RPMI8226 (cell line): ENCODE measurements around the gene USF3.

Experiments
- DNase-seq: peaks from one replicate; pipeline ENCODE4 v3.0.0-alpha.2; 2015

The USF3 gene, protein sequence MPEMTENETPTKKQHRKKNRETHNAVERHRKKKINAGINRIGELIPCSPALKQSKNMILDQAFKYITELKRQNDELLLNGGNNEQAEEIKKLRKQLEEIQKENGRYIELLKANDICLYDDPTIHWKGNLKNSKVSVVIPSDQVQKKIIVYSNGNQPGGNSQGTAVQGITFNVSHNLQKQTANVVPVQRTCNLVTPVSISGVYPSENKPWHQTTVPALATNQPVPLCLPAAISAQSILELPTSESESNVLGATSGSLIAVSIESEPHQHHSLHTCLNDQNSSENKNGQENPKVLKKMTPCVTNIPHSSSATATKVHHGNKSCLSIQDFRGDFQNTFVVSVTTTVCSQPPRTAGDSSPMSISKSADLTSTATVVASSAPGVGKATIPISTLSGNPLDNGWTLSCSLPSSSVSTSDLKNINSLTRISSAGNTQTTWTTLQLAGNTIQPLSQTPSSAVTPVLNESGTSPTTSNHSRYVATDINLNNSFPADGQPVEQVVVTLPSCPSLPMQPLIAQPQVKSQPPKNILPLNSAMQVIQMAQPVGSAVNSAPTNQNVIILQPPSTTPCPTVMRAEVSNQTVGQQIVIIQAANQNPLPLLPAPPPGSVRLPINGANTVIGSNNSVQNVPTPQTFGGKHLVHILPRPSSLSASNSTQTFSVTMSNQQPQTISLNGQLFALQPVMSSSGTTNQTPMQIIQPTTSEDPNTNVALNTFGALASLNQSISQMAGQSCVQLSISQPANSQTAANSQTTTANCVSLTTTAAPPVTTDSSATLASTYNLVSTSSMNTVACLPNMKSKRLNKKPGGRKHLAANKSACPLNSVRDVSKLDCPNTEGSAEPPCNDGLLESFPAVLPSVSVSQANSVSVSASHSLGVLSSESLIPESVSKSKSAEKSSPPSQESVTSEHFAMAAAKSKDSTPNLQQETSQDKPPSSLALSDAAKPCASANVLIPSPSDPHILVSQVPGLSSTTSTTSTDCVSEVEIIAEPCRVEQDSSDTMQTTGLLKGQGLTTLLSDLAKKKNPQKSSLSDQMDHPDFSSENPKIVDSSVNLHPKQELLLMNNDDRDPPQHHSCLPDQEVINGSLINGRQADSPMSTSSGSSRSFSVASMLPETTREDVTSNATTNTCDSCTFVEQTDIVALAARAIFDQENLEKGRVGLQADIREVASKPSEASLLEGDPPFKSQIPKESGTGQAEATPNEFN (N-terminal part only)

DNA sequence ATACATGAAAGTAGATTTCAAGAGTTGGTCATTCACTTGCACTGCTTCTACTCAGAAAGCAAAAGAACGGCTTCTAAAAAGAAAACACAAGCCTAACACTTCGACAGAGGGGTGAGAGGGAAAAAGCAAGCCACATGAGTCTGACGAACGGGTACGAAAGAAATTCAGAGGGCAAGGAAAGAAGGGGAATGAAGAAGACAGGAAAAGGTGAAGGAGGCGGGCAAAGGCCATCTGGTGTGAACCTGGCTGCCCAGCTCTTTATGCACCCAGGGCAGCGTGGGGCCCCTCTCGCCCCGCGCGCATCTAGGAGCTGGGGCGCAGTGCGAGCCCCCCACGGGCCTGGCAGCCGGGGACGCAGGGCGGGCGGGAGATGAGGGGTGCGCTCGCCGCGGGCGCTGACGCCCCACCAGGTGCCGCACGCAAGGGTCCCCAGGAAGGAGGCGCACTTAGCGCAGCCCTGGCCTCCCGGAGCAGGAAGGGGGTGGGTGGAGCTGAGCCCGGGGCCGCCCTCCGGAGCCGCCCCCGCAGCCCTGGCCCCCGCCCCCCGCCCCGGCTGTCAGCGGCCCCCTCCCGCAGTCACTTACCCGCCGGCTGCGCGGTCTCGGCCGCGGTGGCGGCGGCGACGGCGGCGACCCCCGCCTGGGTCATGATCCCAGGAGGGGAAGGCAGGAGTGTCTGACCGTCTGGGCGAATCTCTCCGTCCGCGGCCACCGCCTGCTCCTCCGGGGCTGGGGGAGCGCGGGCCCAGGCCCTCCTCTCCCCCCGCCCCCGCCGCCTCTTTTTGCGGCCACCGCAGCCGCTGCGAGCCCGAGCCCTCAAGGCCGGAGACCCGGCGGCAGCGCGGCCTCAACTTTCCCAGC lies at the start of gene USF3:
Gene USF3 (minus strand): TSS at position 857 of the 860 bp plus-strand sequence. CDS start 21,764 bp downstream, outside the sequence.
- DNase-seq: peak; percentile 84

DNA sequence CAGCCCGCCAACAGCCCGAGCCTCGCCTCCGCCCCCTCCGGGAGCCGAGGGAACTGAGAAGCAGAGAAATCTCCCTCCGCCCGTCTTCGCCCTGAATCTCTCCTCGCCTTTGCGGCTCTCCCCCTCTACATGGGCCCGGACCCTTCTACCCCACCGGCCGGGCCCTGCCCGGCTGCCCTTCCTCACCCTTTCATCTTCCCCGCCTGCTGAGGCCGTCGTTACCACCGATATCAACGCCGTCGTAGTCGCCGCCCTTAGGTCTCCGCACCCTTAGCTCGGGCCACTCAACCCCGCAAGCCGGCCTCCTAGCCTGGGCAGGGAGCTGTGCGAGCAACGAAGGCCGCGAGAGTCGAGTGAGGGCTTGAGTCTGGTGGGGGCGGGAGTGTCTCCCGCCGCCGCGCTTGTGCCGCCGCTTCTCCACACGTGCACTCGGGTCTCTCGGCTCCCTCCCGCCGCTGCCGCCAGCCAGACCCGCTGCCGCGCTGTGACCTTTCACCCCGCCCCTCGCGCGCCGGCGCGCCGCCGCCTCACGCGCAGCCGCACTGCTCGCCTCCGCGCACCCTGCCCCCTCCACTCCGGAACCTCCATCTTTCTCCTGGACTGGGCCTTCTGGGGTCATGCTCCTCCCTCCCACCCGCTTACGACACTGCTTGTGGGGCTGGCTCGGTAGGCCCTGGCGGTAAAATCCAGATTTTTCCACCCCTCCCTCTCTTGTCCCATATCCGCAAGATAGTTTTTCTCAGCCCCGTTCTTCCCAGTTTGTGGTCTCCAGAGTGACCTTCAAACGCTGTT lies 49.5 kb upstream of the USF3 start, which contains the start of gene NAA50:
Gene NAA50 (minus strand): TSS at position 494 of the 792 bp plus-strand sequence. CDS start 300 bp downstream, at position 194.
- DNase-seq: peak; percentile 93

DNA sequence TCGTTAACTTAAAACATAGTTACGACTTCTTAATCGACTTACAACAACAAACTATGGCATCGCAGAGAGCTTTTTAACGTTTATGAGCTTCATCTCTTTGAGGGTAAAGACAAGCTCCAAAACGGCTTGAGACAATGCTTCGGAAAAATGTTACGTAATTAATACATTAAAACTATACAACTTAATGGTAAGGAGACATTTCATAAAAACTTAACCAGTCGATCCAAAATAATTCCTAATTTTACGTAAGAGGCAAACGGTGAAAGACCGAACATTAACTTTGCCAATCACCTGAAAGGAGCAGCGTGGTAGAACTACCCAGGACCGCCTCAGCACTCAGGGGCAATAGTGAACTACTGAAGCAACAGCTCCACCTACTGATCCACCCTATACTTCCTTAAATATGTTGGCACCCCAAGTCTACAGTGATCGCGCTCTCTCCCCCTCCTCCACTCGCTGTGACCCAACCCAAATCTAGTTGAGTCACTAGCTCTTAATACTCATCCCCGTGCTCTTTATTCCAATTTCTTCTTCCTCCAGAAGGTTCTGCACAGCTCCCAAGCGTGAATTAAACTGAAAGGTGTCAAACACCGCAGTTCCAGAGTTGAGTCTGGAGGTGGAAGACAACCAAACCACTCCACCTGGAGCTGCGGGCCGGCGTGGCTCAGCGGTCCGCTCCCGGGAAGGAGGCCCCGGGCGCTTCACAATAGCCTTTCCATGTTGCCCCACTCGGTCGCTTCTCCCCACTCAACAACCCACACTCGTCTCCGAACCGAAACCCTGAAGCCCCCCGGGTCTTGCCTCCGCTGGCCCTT lies 48.7 kb upstream of the USF3 start:
- peak; percentile 88 for DNase-seq

DNA sequence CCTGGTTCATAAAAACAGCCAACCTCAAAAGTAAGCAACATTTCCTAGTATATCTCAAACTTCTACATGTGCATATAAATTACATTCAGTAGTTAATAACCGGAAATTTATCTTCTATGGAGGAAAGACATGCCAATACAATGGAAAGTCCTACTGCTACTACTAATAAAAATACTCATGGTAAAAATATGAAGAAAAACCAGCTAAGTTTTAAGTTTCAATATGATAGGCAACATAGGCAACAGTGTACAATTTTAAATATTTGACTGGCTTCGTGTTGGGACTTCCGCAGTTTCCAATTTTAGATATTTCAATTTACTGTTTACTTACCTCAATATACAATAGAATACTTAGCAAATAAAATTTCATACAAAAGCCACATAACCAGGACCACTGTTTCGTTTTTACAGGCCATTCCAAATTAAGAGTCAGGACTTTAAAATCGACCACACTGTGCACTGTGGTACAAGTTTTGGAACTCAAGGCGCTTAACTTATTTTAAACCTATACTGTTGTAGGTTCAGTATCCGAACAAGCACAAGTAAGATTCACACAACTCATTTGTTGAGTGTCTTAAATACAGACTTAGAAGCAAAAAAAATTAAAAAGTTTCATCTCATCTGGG lies 46.7 kb upstream of the USF3 start:
- no peak for DNase-seq

DNA sequence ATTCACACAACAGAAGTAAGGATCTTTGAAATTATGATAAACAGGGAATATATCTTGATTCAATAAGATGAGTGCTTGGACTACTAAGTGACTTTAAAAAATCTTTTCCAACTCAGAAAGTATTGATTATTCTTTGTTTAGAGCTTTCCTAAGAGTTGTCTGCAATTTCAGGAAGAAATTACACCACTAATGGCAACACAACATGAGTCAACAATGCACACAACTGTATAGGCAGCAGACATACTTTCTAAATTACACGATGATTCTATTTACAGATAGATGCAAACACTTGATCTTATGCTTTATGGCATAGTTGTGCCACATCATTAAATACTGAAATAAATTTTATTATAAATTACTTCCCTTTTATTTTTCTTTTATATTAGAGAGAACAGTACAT lies 45.2 kb upstream of the USF3 start:
- DNase-seq: no peak

DNA sequence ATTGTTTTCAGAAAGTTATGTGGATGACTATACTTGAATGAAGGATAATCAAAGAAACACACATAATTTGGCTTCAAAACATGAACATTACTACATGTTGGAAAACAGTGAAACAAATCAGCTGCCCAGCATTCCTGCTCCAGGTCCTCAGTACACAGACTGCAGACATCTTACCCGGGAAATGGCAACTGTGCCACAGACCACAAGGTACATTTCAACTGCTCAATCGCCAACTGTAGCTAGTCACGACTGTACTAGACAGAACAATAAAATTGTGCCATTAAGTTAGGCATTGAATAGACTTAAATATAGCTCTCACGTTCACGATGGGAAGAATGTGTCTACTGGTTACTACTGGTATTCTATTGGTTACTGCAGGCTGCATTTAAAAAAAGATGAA lies 44.6 kb upstream of the USF3 start:
- no peak for DNase-seq

DNA sequence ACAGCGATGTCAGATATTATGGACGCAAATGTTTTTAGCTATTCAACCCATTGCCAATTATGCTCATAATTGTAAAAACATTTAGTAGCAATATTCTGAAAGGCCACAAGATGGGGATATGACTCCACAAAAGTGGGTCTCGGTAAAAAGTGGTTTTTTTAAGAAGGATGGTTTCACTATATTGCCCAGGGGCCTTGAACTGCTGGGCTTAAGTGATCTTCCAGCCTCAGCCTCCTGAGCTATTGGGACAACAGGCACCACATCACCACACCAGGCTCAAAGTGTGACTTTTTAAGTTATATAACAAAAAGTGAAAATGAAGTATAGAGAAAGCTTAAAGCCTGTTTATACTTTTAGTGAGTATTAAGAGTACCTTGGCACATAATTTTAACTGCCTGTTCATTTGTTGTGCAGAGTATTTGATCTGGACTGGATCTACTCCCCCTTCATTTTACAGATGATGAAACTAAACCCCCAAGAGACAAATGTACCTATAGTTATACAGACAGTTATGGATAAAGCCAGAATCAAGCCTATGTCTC lies 40.2 kb upstream of the USF3 start:
- peak; percentile 69 for DNase-seq

DNA sequence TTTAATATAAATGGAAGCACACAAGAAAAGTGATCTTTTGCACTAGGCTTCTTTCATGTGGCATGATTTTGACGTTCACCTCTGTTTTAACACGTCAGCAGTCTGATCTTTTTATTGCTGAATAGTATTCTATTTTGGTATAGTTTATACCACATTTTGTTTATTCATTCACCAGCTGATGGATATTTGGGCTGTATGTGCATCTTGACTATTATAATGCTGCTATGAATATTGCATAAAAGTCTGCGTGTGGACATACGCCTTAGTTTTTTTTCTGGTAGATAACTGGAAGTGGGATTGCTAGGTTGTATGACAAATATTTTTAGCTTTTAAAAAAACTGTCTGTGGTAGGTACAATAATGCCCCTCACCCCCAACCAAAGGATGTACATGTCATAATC lies 35.3 kb upstream of the USF3 start:
- no peak for DNase-seq

DNA sequence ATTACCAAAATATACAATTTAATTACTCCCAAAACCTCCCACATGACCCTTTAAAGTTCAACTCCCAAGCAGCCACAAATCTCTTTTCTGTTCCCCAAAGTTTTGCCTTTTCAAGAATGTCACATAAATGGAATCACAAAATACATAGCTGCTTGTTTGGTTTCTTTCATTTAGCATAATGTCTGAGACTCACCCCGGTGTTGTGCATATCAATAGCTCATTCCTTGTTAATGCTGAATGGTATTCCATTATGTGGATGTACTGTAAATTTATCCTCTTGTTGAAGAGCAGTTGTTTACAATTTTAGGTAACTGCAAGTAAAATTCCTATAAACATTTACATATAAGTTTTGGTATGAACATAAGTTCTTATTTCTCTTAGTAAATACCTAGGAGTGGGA lies 34.1 kb upstream of the USF3 start:
- no peak for DNase-seq

DNA sequence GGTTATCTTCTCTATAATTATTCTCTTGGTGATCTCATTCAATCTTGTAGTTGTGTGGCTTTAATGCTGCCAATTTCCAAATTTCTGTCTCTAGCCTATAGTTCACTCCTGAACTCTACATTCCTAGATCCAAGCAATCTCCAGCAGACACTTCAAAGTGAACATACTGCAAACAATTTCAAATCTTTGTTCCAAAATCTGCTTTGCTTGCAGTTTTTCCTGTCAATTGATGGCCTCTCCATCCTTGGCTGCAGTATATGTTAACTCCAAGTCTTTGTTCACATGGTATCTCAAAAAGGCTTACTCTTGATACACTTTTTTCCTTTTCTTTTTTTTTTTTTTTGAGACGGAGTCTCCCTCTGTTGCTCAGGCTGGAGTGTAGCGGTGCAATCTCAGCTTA lies 32.2 kb upstream of the USF3 start:
- DNase-seq: no peak

DNA sequence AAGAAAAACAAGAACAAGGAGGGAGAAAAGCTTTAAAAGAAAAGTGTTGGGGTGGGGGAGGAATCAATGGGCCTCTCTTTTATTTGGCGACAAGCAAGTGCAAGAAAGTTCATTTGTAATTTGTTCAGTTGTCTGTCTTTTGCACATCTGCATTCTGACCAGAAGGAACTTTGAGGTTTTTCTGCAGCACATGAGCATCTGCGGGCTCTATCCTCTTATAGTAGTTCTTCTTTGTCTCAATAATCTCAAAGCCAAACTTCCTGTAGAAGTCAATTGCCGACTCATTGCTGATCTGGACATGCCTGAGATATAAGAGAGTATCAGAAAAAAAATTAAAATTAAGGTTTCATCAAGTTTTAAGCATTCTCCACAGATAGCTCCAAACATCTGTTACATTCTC lies 25.2 kb upstream of the USF3 start:
- DNase-seq: no peak

DNA sequence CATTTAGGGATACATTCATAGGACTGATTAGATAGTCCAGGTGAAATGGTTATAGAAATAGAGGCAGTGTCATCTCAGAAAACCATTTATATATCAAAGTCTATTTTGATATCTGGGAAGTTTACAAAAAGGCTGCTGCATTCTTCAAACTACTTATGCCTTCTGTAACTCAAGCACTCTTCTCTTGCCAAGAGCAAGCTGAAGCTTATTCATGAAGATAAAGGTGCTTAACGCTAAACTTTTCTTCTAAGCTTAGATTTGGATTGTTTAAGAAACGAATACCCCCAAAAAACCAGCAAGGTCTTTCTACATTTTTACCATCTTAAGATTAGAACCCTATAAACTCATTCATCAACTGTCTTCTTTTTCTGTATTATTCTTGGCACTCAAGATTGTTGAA lies 23.3 kb upstream of the USF3 start:
- no peak for DNase-seq

DNA sequence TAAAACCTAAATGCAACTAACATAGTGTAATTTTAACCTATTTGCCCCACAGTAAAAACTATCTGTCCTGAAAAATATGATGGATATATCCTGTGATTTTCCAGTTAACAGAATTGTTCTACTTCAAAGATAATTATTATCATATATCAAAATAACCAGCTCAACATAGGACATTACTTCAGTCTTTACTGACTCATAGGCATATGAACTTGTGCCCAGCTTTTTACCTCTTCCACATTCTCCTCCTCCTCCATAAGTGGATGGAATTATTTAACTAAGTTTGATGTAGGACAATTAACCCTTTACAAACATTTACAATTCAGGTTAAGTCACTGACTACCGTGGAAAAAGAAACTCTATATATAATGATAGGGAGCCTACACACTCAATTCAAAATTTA lies 22.9 kb upstream of the USF3 start:
- DNase-seq: no peak

DNA sequence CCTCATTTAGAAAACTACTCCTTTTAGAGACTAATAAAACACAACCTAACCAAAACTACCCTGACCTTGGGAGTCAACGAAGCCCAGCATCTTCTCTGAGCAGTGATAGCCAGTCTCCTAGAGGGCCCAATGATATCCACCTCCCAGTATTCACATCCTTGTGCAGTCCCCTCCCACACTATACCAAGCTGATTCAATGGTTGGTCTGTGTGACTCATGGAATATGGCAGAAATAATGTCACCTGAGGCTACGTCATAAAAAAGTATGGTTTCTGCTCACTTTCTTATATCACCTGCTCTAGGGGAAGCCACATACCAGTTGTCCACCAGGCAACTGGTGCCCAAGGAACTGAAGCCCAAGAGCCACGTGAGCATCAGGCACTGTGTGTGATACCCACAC lies 21.4 kb upstream of the USF3 start:
- DNase-seq: no peak

DNA sequence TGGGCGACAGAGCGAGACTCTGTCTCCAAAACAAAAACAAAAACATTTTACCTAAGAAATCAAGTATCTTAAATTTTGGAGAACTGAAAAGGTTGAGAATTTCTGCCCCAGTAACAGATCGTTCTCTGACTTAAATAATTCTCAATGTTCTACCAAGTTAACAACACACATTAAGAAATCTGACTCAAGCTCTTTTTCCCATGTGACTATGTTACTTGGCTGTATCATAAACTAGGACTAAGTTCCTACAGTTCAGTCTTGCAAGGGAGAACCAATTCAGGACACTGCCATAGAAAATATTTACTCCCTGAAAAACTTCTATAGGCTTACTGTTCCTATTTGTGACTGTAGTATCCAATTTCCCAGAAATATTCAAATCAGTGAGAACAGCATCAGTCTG lies 20.9 kb upstream of the USF3 start:
- no peak for DNase-seq

DNA sequence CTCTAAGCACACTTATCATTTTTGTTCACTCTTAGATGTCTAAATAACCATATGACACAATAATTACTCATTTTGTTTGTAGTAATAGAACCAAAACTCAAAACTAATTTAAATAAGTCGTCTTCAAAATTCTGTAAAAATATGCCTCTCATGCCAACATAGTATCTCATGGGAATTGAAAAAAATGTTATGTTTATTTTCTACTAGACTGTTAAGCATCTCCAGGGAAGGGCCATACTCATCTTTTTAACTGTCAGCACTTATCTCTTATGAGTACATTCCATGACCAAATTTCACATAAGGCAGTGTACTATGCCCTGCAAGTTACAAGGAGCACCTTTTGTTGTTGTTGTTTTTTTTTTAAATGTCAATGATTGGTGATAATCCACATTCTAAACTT lies 18.3 kb upstream of the USF3 start:
- DNase-seq: no peak

DNA sequence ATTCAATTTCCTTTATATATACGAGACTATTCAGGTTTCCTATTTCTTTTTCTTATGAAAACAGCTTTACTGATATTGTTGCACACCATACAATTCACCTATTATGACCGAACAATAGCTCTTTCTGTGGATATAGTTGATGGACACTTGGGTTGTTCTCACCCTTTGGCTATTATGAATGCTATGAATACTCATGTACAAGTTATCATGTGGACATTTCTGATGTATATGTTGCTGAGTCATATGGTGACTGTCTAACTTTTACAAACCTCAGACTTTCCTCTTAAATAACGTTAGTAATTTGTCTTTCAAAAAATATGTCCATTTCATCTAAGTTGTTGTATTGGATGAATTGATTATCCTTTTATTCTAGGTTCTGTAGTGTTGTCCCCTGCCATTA lies 15.7 kb upstream of the USF3 start:
- no peak for DNase-seq

DNA sequence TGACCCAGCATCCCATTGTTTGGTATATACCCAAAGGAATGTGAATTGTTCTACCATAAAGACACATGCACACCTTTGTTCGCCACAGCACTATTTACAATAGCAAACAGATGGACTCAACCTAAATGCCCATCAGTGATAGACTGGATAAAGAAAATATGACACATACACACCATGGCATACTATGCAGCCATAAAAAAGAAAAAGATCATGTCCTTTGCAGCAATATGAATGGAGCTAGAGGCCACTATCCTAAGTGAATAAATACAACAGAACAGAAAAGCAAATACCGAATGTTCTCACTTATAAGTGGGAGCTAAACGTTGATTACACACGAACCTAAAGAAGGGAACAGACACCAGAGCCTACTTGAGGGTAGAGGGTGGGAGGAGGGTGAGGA lies 11.4 kb upstream of the USF3 start:
- DNase-seq: no peak

DNA sequence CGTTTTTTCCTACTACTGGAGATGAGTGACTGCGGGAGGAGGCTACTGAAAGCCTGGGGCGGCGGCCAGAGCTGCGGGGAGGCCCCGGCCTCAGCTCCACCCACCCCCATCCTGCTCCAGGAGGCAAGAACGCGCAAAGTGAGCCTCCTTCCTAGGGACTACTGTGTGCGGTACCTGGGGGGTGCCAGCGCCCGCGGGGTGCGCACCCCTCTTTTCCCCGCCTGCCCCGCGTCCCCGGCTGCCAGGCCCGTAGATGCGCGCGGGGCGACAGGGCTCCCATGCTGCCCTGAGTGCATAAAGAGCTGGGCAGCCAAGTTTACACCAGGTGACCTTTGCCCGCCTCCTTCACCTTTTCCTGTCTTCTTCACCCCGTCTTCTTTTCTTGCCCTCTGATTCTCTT lies 2.5 kb upstream of the USF3 start:
- peak; percentile 29 for DNase-seq
